ENCODE measurements around the gene CDC6.

- TF ChIP-seq CTCF (IDR thresholded peaks at IDR 0.05) (no peak), POLR2A (IDR thresholded peaks at IDR 0.05) (no peak)
These were observed 61.8 kb downstream of the CDC6 start for GRCh38 chr17:40349477-40349894.

Measured in Peyer's patch (tissue), 4 donors.